Fibroblast of peridontal ligament (primary cell): Measurements from ENCODE around the gene PADI1.
"Not testable (repeated sequence)": the region's sequence is repeated elsewhere in the genome, so short reads cannot be mapped to it uniquely, and the experiment has no call there.

Source experiments
- DNase-seq: peaks from one replicate; pipeline ENCODE4 v3.0.0-alpha.2; 2010; ENCODE audit errors: extremely low read depth

Gene PADI1

DNA sequence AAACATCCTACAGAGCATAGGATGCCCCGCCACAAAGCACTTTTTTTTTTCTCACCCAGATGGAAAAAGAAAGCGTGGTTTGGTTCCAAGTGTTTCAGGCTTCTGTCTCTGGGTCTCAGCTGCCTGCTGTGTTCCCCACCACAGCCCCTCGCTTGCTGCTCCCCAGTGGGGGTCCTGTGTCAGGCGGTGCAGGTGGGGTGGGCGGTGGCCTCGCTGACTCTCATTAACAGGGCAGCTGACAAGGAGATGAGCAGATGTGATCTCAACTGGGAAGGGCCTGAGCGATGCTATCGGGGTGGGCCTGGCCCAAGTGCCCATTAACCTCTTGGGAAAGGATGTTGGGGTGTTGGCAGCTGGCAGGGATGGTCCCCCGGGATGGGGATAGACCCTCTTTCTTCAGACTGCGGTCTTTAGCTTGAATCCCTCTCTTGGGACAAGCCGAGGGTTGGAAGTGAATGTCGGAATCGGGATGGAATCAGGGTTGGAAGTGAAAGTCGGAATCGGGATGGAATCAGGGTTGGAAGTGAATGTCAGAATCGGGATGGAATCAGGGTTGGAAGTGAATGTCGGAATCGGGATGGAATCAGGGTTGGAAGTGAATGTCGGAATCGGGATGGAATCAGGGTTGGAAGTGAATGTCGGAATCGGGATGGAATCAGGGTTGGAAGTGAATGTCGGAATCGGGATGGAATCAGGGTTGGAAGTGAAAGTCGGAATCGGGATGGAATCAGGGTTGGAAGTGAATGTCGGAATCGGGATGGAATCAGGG is 36.3 kb downstream of the PADI1 start:
- not testable (repeated sequence) for DNase-seq

DNA sequence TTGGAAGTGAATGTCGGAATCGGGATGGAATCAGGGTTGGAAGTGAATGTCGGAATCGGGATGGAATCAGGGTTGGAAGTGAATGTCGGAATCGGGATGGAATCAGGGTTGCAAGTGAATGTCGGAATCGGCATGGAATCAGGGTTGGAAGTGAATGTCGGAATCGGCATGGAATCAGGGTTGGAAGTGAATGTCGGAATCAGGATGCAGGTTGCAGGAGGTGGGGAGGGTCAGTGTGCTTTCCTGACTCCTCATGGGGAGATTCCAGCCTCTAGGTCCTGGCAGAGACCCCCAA is 36.8 kb downstream of the PADI1 start:
- DNase-seq, result not testable (repeated sequence)

DNA sequence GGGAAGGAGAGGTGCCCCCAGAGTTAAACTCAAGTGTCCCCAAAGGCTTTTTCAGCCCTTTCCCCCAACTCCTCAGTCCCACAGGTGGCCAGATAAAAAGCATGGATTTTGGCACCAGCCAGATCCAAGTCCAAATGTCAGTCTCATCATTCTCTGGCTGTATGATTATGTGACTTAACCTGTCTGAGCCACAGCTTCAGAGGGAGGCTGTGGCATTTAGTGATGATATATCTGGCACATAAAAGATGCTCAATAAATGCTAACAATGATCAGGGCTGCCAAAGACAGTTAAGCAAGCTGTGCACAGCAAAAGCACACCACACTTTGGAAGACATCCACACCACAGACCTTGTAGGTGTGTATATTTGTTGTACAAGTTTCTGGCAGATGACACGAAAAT is 38.3 kb downstream of the PADI1 start:
- DNase-seq, result no peak

DNA sequence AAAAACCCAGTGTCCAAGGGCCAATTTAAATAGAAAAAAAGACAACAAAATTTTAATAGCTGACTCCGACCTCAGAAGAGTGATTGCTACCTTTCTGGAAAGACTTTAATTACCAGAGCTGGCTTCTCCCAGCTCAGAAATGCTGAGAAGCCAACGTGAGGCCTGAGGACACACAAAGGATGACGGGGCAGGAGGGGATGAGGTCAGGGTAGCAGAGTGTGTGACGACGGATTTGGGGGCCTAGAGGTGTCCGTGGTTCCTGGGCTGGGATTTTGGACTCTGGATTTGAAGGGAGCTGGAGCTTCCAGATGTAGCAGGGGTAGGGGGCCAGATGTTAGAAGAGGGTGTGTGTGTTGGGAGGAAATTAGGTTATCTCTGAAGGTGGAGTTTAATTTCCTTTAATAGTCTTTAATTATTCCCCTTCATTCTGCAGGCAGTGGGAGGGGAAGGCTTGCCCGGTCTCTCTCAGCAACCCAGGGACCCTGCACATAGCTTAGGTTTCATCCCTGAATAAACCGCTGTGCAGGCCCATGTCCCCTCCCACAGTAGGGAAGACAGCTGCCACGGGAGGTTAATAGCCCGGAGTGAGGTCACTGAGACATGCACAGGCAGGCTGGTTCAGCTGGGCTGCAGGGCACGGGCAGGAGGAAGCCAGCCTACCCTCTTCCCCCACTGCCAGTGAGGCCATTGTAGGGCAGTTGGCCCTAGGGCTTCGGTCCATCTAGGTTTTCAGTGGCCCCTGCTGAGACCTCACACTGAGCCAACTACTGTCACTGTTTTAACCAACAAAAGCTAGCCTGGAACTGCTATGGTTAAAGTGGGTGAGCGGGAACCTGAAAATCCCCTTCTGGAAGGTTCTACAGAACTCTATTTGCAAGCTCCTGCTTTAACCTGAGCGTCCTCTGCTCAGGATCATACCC is 40.2 kb downstream of the PADI1 start:
- DNase-seq, result no peak

DNA sequence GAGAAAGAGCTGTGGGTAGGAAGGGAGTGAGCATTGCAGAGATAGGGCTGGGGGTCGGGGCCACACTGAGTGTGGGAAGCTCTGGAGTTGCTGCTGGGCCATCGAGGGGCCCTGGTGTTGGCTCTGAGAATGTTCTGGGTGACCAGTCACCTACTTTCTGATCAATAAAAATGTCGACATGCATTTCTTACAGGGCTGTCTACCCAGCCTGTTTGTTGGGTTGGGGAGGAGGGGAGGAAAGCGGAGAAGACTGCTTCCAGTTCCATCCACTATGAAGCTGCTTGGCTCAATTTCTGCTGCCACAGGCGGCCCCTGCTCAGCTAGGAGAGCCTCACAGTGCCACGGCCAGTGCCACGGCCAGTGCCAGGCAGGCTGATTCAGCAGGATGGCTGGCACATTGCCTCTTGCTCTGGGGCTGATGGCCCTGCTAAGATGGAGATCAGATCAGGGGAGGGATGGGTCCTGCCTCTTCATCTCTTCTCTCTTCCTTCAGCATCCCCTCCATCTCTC is 40.9 kb downstream of the PADI1 start:
- DNase-seq, result no peak

DNA sequence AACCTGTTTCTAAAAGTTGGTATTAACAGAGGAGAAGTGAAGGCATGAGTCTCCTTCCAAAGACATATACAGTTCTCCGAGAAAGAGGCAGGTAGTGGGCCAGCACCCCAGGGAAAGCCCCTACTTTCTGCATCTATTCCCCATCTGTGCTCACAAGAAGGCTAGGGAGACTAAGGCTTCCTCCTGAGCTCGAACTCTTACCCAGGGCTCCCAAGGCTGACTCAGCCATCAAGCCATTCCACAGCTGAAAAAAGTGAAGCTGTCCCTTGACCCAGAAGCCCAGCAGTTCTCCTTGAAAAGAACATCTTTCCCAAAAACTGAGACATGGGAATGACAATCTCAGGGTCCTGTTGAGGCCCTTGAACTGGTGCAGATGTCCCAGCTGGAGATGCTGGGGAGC is 42.0 kb downstream of the PADI1 start:
- DNase-seq, result no peak

DNA sequence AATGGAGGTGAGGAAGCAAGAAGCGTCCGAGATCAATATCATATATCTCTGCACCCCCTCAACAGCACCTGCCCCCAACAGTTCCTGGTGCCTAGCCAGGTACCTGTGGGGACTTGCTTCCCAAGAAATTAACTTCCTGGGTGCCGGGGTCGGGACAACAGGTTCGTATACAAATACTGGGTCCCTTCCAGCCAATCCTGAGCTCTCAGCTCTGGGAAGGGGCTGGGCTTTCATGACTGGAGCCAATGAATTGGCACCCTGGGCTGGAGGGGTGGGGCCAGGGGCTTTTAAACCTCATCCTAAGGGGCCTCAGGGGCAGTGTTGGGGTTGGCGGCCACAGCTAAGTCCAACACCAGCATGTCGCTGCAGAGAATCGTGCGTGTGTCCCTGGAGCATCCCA is 43.9 kb downstream of the PADI1 start, which contains the start of gene PADI3:
Gene PADI3 (plus strand): TSS at position 318 of the 400 bp plus-strand sequence. CDS start 40 bp downstream, at position 358.
- DNase-seq, result no peak

DNA sequence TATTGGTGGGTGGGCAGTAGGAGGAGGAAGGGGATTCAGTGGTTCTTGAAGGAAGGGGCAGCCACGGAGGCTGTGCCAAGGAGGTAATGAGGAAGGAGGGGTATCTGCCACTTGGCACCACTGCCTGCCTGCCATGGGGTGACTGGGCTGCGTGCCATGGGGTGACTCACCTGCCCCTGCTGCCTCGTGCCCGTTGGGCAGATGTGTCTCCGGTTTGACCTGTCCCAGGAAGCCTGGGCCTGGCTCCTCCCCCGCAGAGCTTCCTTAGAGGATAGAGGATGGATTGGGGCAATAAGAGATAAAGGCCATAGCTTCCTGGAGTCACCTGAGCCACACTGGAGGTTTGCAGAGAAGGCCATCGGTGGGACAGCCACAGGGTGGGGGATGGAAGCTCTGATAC is 45.7 kb downstream of the PADI1 start:
- no peak for DNase-seq

DNA sequence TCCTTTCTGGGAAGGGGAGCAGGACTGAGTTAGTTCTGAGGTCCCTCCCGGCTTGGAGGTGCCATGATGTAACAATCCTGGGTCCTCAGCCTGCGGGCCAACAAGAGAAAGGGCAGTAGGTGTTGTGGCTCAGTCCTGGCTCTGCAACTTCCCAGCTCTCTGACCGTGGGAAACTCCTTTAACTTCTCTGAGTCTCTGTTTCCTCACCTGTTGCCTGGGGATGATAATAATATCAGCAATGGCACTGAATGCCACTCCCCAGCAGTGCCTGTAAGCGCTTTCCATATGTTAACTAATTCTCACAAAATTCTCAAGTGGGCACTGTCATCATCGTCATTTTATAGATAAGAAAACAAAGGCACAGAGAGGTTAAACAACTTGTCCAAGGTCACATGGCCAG is 46.3 kb downstream of the PADI1 start:
- DNase-seq, result no peak

DNA sequence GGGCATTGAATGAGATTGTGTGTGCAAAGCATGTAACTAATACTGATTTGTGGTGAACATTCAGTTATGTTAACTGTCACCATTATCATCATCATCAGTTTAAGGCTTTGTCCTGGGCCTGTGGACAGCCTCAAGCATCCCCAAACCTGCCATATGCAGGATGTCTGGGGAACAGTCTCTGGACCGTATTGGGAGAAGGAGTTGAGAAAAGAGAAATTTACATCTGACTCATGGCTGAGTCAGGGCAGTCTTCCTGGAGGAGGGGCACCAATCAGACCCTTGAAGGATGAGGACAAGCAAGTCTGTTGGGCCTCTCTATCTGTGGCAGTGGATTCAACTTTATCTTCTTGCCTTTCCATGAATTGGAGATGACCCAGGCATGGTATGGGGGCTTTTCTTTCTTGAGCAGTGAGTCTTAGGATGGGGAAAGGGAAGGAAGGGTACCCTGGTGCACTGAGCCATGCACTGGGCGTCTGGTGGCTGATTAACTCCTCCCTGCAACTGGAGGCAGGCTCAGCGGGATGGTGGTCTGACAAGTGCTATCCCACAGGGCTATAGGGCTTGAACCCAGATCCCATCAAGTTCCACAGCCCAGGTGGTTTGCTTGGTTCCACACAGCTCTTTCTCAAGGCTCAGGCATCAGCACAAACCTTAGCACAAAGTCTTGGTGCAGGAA is 46.9 kb downstream of the PADI1 start:
- DNase-seq, result peak; percentile 14

DNA sequence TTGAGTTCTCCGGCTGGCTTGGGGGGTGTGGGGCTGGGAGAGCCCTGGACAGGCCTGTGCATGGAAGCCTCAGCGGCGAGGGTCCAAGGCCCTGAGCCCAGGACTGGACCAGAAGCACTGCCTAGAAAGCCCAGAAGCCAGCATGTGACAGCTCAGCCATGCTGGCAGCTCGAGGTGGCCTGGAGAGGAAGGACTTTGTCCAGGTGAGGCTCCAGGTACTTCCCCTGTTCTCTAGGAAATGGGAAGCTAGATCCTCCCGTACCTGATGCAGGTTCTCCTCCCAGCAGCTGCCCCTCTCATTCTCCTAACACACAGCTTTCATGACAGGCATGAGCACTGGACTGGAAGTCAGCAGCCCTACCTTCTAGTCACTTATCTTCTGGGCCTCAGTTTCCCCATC is 50.4 kb downstream of the PADI1 start:
- DNase-seq, result no peak

DNA sequence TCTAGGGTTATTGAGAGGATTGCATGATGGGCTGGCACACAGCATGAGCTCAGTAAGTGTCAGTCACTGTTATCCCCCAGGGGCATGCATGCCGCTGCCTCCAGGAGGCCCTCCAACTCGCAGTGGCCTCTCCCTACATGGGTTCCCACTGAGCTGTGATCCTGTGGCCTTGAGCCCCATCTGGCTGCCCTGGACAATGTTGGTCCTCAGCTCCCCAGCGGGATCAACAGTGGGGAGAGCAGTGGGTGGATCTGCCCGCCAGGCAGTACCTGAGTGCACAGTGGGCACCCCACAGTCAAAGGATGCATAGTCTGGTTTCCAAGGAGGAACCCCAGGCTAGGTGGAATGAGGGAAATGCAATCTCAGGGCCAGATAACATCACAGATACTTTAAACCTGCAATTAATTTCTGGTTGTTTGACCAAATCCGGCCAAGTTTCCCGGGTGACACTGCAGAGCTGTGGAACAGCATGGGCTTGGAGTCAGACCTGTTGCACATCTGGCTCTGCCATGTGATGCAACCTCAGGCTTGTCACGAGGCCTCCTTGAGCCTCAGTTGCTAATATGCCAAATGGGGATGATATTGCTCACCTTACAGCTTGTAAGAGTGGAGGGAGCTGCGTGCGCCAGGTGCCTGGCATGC is 53.3 kb downstream of the PADI1 start:
- peak; percentile 15 for DNase-seq

DNA sequence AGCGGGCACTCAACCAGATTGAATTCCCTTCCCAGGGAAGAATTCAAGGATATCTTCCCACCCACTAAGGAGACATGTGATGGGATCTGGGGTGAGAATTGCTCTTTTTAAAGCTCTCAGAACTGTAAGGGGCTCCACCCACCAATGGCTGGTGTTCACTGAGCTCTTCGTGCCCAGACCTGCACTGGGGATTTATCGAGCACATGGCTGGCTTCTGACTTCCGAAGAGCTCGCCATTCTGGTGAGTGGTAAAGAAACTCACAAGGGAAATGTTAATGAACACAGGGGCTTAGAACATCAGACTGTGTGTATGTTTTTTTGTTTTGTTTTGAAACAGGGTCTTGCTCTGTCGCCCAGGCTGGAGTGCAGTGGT is 53.8 kb downstream of the PADI1 start:
- DNase-seq, result no peak

DNA sequence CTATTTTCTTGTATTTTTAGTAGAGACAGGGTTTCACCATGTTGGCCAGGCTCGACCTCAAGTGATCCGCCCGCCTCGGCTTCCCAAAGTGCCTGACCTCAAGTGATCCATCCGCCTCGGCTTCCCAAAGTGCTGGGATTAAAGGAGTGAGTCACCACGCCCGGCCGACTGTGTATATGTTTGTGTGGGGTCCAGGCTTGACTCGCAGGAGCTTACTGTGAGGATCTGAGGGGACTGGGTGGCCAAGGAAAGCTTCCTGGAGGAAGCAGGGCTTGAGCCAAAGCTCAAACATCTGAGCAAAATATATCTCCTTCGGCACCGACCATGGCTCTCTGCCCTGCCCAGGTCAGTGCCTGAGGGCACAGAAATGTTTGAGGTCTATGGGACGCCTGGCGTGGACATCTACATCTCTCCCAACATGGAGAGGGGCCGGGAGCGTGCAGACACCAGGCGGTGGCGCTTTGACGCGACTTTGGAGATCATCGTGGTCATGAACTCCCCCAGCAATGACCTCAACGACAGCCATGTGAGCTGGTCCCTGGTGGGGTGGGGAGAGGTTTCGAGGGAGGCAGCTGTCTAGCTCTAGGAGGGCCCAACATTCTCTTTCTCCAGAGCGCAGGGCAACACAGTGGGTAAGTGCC is 54.4 kb downstream of the PADI1 start:
- peak; percentile 15 for DNase-seq

DNA sequence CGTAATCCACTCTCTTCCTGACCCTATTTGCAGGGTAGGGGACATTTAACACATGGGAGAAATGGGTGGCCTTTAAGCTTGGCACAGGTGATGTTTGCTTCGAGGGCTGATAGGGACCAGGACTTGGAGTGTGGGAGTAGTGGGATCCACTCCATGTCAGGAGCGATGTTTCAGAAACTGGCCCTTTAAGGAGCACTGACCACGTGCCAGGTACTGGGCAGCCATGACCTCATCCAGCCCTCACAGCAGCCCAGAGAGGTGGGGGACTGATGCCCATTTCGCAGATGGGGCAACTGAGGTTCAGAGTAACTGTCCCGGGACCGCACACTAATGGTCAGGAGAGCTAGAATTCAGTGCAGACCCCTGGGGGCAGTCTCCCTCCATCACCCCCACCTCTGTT is 55.3 kb downstream of the PADI1 start:
- no peak for DNase-seq

DNA sequence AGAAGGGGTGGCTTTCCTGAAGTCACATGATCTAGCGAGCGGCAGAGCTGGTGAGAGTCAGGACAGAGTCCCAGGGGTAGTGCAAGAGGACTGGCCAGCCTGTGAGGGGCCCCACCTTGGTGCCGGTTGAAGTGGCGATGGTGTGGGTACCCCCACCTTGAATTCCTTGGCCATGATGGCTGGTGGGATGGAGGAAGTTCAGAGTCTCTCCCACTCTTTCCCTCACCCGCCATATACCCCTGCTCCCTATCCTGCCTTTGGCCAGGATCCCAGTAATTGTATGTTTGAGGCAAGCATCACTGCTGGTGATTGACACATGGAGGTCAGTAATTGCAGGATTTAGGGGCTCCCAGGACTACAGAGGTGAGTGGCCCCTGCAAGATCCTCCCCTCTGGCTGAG is 55.8 kb downstream of the PADI1 start:
- no peak for DNase-seq

DNA sequence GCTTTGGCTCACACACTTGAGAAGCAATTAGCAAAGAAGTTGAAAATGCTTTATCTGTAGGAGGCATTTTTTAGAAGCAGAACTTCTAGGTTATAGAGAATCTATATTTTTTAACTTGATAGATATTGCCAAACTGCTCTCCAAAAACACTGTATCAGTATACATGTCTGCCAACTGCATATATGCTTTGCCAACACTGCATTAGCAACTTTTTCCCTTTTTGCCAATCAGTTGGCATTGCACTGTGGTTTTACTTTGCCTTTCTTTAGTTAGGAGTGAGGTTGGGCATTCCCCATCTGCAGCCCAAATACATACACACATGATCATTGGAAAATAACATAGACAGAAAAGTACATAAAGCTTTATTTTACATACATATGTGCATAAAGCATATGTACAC is 59.0 kb downstream of the PADI1 start:
- DNase-seq, result no peak

DNA sequence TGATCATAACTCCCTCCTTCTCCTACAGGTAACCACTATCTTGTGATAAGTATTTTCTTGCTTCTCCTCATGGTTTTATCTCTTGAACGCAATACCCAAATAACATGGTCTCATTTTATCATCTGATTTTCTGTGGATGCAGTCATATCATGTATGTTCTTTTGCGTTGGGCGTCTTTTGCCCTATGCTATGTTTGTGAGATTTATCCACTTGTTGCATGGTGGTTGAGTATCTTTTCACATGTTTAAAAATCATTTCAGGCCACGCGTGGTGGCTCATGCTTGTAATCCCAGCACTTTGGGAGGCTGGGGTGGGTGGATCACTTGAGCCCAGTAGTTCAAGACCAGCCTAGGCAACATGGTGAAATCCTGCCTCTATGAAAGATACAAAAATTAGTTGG is 59.5 kb downstream of the PADI1 start:
- DNase-seq, result no peak

DNA sequence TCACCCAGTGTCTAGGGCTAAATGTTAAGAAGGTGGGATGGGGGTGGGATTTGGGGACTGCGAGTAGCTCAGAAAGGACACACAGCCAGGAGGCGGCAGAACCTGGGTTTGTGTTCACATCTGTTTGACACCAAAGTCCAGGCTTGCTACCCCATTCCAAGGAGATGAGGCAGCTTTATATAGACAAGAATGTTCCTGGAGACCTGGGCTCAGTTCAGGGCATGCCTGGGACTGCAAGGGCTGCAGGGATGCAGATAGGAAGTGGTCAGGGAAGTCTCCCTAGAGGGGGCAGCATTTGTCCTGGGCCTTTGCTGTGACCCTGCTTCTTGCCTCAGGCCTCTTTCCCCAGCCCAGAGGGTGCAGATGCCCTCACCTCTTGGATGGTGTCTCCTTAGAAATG is 60.2 kb downstream of the PADI1 start:
- DNase-seq, result no peak

DNA sequence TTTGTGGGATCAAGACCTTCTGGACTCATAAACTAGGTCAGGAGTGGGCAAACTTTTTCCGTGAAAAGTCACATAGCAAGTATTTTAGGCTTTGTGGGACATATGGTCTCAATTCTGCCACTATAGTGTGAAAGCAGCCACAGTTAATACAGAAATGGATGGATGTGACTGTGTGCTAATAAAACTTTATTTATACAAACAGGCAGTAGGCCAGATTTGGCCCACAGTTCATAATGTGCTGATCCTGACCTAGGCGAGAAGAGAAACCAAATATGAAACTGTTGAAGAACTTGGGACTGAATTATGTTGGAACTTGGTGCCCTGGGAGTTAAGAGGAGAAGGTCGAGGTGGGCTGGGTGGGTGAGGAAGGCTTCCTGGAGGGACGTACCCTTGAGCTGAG is 61.0 kb downstream of the PADI1 start:
- no peak for DNase-seq
